ENCODE measurements around the gene TARS1.

TARS1 gene

GRCh38 chr5:33472805-33473409, 32.1 kb downstream of the TARS1 start:
- no peaks in the 10 kb centered on the region for H3K4me1 ChIP-seq (ENCODE audit: insufficient read depth, low read length)
- H3K9me3 ChIP-seq (ENCODE audit: low read length), result no peaks in the 10 kb centered on the region
- H3K4me3 ChIP-seq (ENCODE audit: low read depth in 1 of 2, low read length in 2 of 2), result no peak overlapping the region
- no peak overlapping the region for H3K27ac ChIP-seq (ENCODE audit: low read depth, low read length)
- H3K36me3 ChIP-seq (ENCODE audit: insufficient read depth, low read length), result peaks cover 44% of the 10 kb centered on the region
- no peak overlapping the region for H3K9ac ChIP-seq (ENCODE audit: low read length)
- no peaks in the 10 kb centered on the region for H3K27me3 ChIP-seq (ENCODE audit: control insufficient read depth in 1 of 2, insufficient read depth in 2 of 2, low read length in 2 of 2)

- H3K27me3 ChIP-seq (ENCODE audit: control insufficient read depth in 1 of 2, insufficient read depth in 2 of 2, low read length in 2 of 2), result no peaks in the 10 kb centered on the region
- no peak overlapping the region for H3K27ac ChIP-seq (ENCODE audit: low read depth, low read length)
- H3K9ac ChIP-seq (ENCODE audit: low read length), result no peak overlapping the region
- no peaks in the 10 kb centered on the region for H3K4me1 ChIP-seq (ENCODE audit: insufficient read depth, low read length)
- peaks cover 39% of the 10 kb centered on the region for H3K36me3 ChIP-seq (ENCODE audit: insufficient read depth, low read length)
- H3K9me3 ChIP-seq (ENCODE audit: low read length), result no peaks in the 10 kb centered on the region
- H3K4me3 ChIP-seq (ENCODE audit: low read depth in 1 of 2, low read length in 2 of 2), result no peak overlapping the region
Measured at GRCh38 chr5:33474004-33474403, 33.2 kb downstream of the TARS1 start.

GRCh38 chr5:33474931-33475499, 34.2 kb downstream of the TARS1 start:
- H3K4me1 ChIP-seq (ENCODE audit: insufficient read depth, low read length), result no peaks in the 10 kb centered on the region
- H3K27ac ChIP-seq (ENCODE audit: low read depth, low read length), result no peak overlapping the region
- no peak overlapping the region for H3K9ac ChIP-seq (ENCODE audit: low read length)
- H3K27me3 ChIP-seq (ENCODE audit: control insufficient read depth in 1 of 2, insufficient read depth in 2 of 2, low read length in 2 of 2), result no peaks in the 10 kb centered on the region
- peaks cover 29% of the 10 kb centered on the region for H3K36me3 ChIP-seq (ENCODE audit: insufficient read depth, low read length)
- no peaks in the 10 kb centered on the region for H3K9me3 ChIP-seq (ENCODE audit: low read length)
- no peak overlapping the region for H3K4me3 ChIP-seq (ENCODE audit: low read depth in 1 of 2, low read length in 2 of 2)

- no peaks in the 10 kb centered on the region for H3K27me3 ChIP-seq (ENCODE audit: control insufficient read depth in 1 of 2, insufficient read depth in 2 of 2, low read length in 2 of 2)
- no peak overlapping the region for H3K27ac ChIP-seq (ENCODE audit: low read depth, low read length)
- H3K4me3 ChIP-seq (ENCODE audit: low read depth in 1 of 2, low read length in 2 of 2), result no peak overlapping the region
- no peak overlapping the region for H3K9ac ChIP-seq (ENCODE audit: low read length)
- no peaks in the 10 kb centered on the region for H3K9me3 ChIP-seq (ENCODE audit: low read length)
- no peaks in the 10 kb centered on the region for H3K4me1 ChIP-seq (ENCODE audit: insufficient read depth, low read length)
- peaks cover 24% of the 10 kb centered on the region for H3K36me3 ChIP-seq (ENCODE audit: insufficient read depth, low read length)
Measured at GRCh38 chr5:33475706-33476105, 34.9 kb downstream of the TARS1 start.

- no peak overlapping the region for H3K9ac ChIP-seq (ENCODE audit: low read length)
- H3K9me3 ChIP-seq (ENCODE audit: low read length), result no peaks in the 10 kb centered on the region
- H3K4me1 ChIP-seq (ENCODE audit: insufficient read depth, low read length), result no peaks in the 10 kb centered on the region
- no peaks in the 10 kb centered on the region for H3K27me3 ChIP-seq (ENCODE audit: control insufficient read depth in 1 of 2, insufficient read depth in 2 of 2, low read length in 2 of 2)
- no peak overlapping the region for H3K4me3 ChIP-seq (ENCODE audit: low read depth in 1 of 2, low read length in 2 of 2)
- no peak overlapping the region for H3K27ac ChIP-seq (ENCODE audit: low read depth, low read length)
- H3K36me3 ChIP-seq (ENCODE audit: insufficient read depth, low read length), result peaks cover 24% of the 10 kb centered on the region
Measured at GRCh38 chr5:33476992-33477391, 36.2 kb downstream of the TARS1 start.

GRCh38 chr5:33477816-33478215, 37.1 kb downstream of the TARS1 start:
- H3K27me3 ChIP-seq (ENCODE audit: control insufficient read depth in 1 of 2, insufficient read depth in 2 of 2, low read length in 2 of 2), result no peaks in the 10 kb centered on the region
- H3K36me3 ChIP-seq (ENCODE audit: insufficient read depth, low read length), result peaks cover 24% of the 10 kb centered on the region
- no peak overlapping the region for H3K9ac ChIP-seq (ENCODE audit: low read length)
- no peaks in the 10 kb centered on the region for H3K9me3 ChIP-seq (ENCODE audit: low read length)
- no peak overlapping the region for H3K4me3 ChIP-seq (ENCODE audit: low read depth in 1 of 2, low read length in 2 of 2)
- H3K4me1 ChIP-seq (ENCODE audit: insufficient read depth, low read length), result no peaks in the 10 kb centered on the region
- H3K27ac ChIP-seq (ENCODE audit: low read depth, low read length), result no peak overlapping the region

GRCh38 chr5:33479311-33479710, 38.5 kb downstream of the TARS1 start:
- no peak overlapping the region for H3K27ac ChIP-seq (ENCODE audit: low read depth, low read length)
- peaks cover 17% of the 10 kb centered on the region for H3K36me3 ChIP-seq (ENCODE audit: insufficient read depth, low read length)
- no peak overlapping the region for H3K9ac ChIP-seq (ENCODE audit: low read length)
- H3K4me3 ChIP-seq (ENCODE audit: low read depth in 1 of 2, low read length in 2 of 2), result no peak overlapping the region
- no peaks in the 10 kb centered on the region for H3K4me1 ChIP-seq (ENCODE audit: insufficient read depth, low read length)
- no peaks in the 10 kb centered on the region for H3K9me3 ChIP-seq (ENCODE audit: low read length)
- H3K27me3 ChIP-seq (ENCODE audit: control insufficient read depth in 1 of 2, insufficient read depth in 2 of 2, low read length in 2 of 2), result no peaks in the 10 kb centered on the region

GRCh38 chr5:33480876-33481275, 40.1 kb downstream of the TARS1 start:
- H3K9ac ChIP-seq (ENCODE audit: low read length), result no peak overlapping the region
- H3K27ac ChIP-seq (ENCODE audit: low read depth, low read length), result no peak overlapping the region
- no peaks in the 10 kb centered on the region for H3K4me1 ChIP-seq (ENCODE audit: insufficient read depth, low read length)
- H3K27me3 ChIP-seq (ENCODE audit: control insufficient read depth in 1 of 2, insufficient read depth in 2 of 2, low read length in 2 of 2), result no peaks in the 10 kb centered on the region
- H3K4me3 ChIP-seq (ENCODE audit: low read depth in 1 of 2, low read length in 2 of 2), result no peak overlapping the region
- no peaks in the 10 kb centered on the region for H3K9me3 ChIP-seq (ENCODE audit: low read length)
- peaks cover 7% of the 10 kb centered on the region for H3K36me3 ChIP-seq (ENCODE audit: insufficient read depth, low read length)

GRCh38 chr5:33482335-33482734, 41.6 kb downstream of the TARS1 start:
- Histone ChIP-seq H3K27ac (ENCODE audit: low read depth, low read length) (no peak overlapping the region), H3K4me1 (ENCODE audit: insufficient read depth, low read length) (no peaks in the 10 kb centered on the region), H3K9me3 (ENCODE audit: low read length) (no peaks in the 10 kb centered on the region), H3K4me3 (ENCODE audit: low read depth in 1 of 2, low read length in 2 of 2) (no peak overlapping the region), H3K9ac (ENCODE audit: low read length) (no peak overlapping the region), H3K36me3 (ENCODE audit: insufficient read depth, low read length) (no peaks in the 10 kb centered on the region), H3K27me3 (ENCODE audit: control insufficient read depth in 1 of 2, insufficient read depth in 2 of 2, low read length in 2 of 2) (no peaks in the 10 kb centered on the region)

GRCh38 chr5:33487236-33487635, 46.5 kb downstream of the TARS1 start:
- Histone ChIP-seq H3K9ac (ENCODE audit: low read length) (no peak overlapping the region), H3K27ac (ENCODE audit: low read depth, low read length) (no peak overlapping the region), H3K4me1 (ENCODE audit: insufficient read depth, low read length) (no peaks in the 10 kb centered on the region), H3K9me3 (ENCODE audit: low read length) (no peaks in the 10 kb centered on the region), H3K27me3 (ENCODE audit: control insufficient read depth in 1 of 2, insufficient read depth in 2 of 2, low read length in 2 of 2) (no peaks in the 10 kb centered on the region), H3K36me3 (ENCODE audit: insufficient read depth, low read length) (no peaks in the 10 kb centered on the region), H3K4me3 (ENCODE audit: low read depth in 1 of 2, low read length in 2 of 2) (no peak overlapping the region)

- H3K9me3 ChIP-seq (ENCODE audit: low read length), result no peaks in the 10 kb centered on the region
- H3K36me3 ChIP-seq (ENCODE audit: insufficient read depth, low read length), result no peaks in the 10 kb centered on the region
- no peaks in the 10 kb centered on the region for H3K4me1 ChIP-seq (ENCODE audit: insufficient read depth, low read length)
- H3K27me3 ChIP-seq (ENCODE audit: control insufficient read depth in 1 of 2, insufficient read depth in 2 of 2, low read length in 2 of 2), result no peaks in the 10 kb centered on the region
- no peak overlapping the region for H3K4me3 ChIP-seq (ENCODE audit: low read depth in 1 of 2, low read length in 2 of 2)
- no peak overlapping the region for H3K27ac ChIP-seq (ENCODE audit: low read depth, low read length)
- no peak overlapping the region for H3K9ac ChIP-seq (ENCODE audit: low read length)
Measured at GRCh38 chr5:33488558-33489355, 48.0 kb downstream of the TARS1 start.
